Suppressor macrophage treated with lipopolysaccharide for 4 hours (primary cell): ENCODE measurements around the gene TUBGCP2.
A peak's percentile ranks its signal among the peaks of the same experiment; 100 is the strongest.

Experiments
- DNase-seq: peaks from one replicate; pipeline ENCODE4 v3.0.0-alpha.2; 2020

The TUBGCP2 gene

GRCh38 chr10:133299738-133300137 is 8.9 kb downstream of the TUBGCP2 start:
- no peak for DNase-seq

GRCh38 chr10:133299224-133299623 is 9.4 kb downstream of the TUBGCP2 start:
- DNase-seq = no peak

GRCh38 chr10:133298466-133298865 is 10.2 kb downstream of the TUBGCP2 start:
- DNase-seq = no peak

GRCh38 chr10:133297504-133297903 is 11.2 kb downstream of the TUBGCP2 start:
- DNase-seq = no peak

GRCh38 chr10:133295426-133296320 is 13.0 kb downstream of the TUBGCP2 start:
- DNase-seq = no peak

- DNase-seq = peak; percentile 94
Observed at GRCh38 chr10:133294189-133294588, 14.5 kb downstream of the TUBGCP2 start.

GRCh38 chr10:133293810-133294119 is 14.9 kb downstream of the TUBGCP2 start:
- DNase-seq = no peak

- peak; percentile 94 for DNase-seq
Observed at GRCh38 chr10:133292919-133293809, 15.5 kb downstream of the TUBGCP2 start.

- no peak for DNase-seq
Observed at GRCh38 chr10:133289761-133290160, 18.9 kb downstream of the TUBGCP2 start.

- no peak for DNase-seq
Observed at GRCh38 chr10:133287832-133288500, 20.7 kb downstream of the TUBGCP2 start.

- DNase-seq = no peak
Observed at GRCh38 chr10:133286366-133286765, 22.3 kb downstream of the TUBGCP2 start.

- DNase-seq = no peak
Observed at GRCh38 chr10:133285217-133285616, 23.5 kb downstream of the TUBGCP2 start.

GRCh38 chr10:133283931-133284330 is 24.7 kb downstream of the TUBGCP2 start:
- DNase-seq = no peak

- no peak for DNase-seq
Observed at GRCh38 chr10:133282846-133283390, 25.8 kb downstream of the TUBGCP2 start.

GRCh38 chr10:133281628-133282372 is 26.9 kb downstream of the TUBGCP2 start:
- no peak for DNase-seq

- no peak for DNase-seq
Observed at GRCh38 chr10:133281084-133281483, 27.6 kb downstream of the TUBGCP2 start.

- DNase-seq = no peak
Observed at GRCh38 chr10:133280391-133281059, 28.1 kb downstream of the TUBGCP2 start.

GRCh38 chr10:133279326-133280226 is 29.1 kb downstream of the TUBGCP2 start:
- peak; percentile 55 for DNase-seq

GRCh38 chr10:133278577-133279265 is 30.0 kb downstream of the TUBGCP2 start:
- DNase-seq = peak; percentile 73
